Medulla oblongata (tissue), 1 donor: Measurements from ENCODE around the gene MYO15B.

ENCODE experiments used
- DNase-seq: peaks from one replicate; pipeline ENCODE4 v3.0.0-alpha.2; 2015; ENCODE audit errors: extremely low spot score

The MYO15B gene

DNA sequence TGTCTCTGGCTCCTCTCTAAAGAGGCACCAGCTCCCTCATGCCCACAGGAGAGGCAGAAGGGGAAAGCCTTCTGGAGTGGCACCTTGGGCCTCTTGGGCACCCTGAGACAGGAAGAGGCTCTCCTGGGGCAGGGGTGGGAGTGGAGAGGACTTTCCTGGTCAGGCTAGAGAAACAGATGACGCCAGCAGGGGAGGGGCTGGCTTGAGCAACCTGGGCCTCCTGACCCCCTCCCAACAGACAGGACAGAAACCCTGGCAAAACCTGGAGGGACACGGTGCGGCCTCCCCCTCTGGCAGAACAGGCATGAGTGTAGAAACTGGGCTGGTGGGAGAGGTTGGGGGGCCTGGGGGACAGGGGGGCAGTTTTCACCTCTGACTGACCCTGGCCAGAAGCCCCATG lies 51.7 kb downstream of the MYO15B start:
- no peak for DNase-seq

- no peak for DNase-seq
Measured at GRCh38 chr17:75639771-75640555, 52.4 kb downstream of the MYO15B start.

GRCh38 chr17:75640556-75641119 lies 53.0 kb downstream of the MYO15B start:
- no peak for DNase-seq

DNA sequence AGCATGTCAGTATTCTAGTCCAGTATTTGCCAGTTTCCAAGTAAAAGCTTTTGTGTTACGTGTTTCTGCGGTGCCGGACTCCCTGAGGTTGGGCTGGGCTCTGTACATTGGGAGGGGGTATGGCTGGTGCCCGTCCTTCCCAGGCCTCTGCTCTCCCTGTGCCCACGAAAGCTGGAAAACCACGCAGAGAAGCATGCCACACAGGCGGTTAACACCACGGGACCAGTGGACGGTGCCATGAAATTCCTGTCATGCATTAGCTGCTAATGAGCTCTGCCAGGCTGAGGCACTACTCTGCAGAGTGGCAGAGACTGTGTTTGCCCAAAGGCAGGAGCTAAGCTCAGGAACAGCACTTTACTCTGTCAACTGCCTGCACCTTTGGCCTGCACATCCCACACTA lies 53.7 kb downstream of the MYO15B start:
- DNase-seq = peak; percentile 65

DNA sequence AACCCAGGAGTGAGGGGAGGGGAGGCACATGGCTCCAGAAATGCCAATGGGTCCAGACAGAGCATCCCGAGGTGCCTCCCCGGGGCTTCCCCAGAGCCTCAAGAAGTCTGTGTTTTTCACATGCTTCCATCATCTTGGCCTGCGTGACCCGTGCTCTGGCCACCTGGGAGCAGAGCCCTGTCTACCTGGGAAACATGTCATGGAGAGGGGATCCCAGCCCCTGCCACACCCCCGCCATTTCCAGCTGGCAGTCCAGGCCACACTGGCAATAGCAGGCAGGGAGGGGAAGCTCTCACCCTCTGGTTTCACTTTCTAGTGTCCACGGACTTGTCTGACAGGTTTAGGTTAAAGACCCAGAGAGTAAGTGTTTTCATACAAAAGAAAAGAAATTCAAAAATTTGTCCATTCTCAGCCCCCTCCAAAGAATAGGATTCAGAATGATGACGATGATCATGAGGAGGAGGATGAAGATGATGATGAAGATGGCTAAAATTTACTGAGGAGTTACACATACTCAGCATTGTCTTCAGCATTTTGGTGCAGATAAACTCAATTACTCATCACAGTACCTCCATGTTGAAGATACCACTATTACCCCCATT lies 54.7 kb downstream of the MYO15B start:
- no peak for DNase-seq

DNA sequence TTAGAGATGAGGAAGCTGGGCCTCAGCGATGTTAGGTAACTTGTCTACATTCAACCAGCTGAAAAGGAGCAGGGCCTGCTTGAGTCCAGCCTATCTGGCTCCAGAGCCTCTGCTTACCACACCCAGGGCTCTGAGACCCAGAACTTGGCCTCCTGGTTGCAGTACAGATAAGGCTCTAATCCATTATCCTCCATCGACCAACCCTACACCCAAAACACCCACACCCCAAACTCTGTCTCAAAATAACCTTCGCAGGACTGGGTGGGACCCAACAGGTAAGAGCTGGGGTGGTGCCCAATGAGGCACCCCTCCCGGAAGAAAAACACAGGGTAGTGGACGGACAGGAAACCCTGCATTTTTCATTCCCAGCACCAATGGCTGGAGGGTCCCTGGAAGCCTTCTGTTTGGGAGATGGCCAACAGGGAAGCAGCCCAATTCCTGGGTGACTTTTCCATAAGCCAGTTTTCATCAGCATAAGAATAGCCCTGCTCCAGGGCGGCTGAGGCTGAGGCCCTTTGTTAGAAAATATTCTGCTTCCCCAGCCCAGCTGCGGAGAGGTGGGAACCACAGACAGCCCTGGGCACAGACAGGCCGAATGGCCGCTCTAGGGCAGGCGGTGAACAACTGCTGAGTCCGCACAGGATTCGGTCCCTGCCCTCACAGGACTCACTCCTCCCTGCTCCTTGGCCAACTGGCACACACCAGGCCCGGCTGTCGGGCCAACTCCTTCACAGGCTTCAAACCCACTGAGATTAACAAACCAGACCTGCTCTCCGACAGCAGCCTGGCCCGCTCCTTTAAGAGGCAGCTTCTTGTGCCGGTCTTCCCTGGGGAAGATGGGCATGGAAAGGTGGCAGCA lies 55.4 kb downstream of the MYO15B start:
- DNase-seq = no peak

GRCh38 chr17:75643643-75644017 lies 56.0 kb downstream of the MYO15B start:
- no peak for DNase-seq

GRCh38 chr17:75645501-75645888 lies 57.9 kb downstream of the MYO15B start:
- DNase-seq = no peak

DNA sequence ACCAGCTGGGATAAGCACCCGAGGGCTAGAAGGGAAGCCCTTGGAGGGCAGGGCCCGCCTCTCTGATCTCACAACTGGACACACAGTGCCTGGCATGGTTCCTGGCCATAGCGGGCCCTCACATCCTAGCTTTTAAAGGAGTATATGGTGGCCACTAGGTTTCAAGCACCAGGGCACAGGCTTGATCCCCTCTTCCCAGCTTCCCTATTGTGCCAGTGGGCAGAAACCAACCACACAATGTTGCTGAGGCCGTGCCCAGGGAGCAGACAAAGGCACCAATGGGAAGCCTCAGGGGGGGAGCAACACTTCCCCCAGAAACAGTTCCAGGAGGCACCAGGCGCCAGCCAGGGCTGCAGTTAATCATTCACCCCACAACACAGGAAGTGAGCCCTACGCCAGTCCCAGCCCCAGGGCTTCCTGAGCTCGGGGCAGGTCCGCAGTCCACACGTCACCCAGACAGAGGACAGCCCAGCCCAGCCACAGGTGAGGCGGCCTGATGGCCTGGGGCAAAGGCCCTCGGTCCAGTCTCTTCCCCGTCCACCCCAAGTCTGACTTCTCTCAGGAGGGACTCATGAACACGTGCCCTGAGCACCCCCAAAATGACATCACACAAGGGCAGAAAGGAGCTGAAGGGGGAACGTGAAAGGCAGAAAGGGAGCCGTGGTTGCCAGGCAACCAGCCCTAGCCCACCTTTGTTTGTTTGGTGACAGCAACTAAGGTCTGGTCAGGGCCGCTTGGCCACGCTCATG lies 58.5 kb downstream of the MYO15B start:
- DNase-seq = peak; percentile 94

GRCh38 chr17:75646638-75646992 lies 59.0 kb downstream of the MYO15B start:
- no peak for DNase-seq

DNA sequence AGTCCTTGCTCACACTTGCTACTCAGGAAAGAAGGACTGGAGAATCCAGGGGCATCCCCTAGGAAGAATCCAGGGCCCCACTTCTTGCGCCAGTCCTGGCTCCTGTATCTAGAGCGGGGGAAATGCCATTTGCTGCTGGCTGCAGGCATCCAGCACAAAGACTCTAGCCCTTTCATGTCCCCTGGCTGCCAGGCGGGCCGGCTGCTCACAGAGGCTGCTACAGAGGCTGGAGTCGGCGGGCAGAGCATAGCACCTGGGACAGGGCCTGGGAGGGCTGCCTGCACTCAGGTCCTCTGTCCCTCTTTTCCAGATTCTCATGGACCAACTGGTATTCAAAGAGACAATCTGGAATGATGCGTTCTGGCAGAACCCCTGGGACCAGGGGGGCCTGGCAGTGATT lies 59.5 kb downstream of the MYO15B start:
- DNase-seq = peak; percentile 57

DNA sequence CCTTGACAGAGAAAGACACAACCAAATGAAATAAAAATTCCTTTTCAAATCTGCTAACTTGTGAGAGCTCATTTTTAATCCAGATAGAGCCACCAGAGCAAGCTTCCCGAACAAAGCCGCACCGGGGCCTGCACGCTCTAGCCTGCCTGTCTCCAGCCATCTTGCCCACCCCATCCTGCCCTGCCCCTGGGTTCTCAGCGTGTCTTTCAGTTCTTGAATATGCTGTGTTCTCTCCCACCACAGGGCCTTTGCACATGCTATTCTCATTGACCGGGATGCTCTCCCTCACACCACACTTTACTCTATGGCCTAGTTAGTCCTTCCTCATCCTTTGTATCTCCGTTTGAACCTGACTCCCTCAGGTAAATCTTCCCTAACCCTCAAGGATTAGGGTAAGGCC lies 60.3 kb downstream of the MYO15B start:
- no peak for DNase-seq

- no peak for DNase-seq
Measured at GRCh38 chr17:75649687-75650086, 62.1 kb downstream of the MYO15B start.

DNA sequence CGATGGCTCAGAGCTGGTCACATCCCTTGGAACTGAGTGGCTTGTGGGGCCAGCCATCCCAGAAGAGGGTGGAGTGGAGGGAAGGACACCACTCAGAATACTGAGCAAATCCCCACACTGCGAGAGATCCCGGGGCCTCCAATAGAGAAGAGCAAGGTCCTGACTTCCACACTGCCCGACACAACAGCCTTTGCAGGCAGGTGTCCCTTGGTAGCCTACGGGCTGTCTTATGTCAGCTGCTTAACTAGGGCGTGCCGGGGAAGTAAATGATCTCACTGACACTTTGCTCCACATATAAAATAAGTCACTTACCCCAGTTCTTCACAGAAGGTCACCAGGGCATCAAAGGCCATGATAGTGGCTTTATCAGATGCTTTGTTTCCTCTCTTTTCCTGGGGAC lies 63.3 kb downstream of the MYO15B start:
- no peak for DNase-seq

DNA sequence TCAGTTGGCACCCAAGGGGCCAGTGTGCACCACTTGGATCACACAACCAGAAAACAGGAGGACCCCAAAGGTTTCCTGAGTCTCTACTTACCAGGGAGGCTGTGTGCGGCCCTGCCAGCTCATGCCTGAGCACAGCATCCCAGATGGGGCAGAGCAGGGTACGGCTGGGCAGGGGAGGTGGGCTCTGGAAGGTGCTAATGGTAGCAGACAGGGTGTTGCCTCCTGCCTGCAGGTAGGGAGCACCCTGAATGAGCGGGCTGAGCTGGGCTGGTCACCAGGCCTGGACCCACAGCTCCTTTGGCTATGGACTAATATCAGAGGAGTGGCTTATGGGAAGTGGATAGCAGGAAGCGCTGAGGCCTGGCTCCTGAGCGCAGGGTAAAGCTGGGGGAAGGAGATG lies 64.7 kb downstream of the MYO15B start:
- DNase-seq = no peak

DNA sequence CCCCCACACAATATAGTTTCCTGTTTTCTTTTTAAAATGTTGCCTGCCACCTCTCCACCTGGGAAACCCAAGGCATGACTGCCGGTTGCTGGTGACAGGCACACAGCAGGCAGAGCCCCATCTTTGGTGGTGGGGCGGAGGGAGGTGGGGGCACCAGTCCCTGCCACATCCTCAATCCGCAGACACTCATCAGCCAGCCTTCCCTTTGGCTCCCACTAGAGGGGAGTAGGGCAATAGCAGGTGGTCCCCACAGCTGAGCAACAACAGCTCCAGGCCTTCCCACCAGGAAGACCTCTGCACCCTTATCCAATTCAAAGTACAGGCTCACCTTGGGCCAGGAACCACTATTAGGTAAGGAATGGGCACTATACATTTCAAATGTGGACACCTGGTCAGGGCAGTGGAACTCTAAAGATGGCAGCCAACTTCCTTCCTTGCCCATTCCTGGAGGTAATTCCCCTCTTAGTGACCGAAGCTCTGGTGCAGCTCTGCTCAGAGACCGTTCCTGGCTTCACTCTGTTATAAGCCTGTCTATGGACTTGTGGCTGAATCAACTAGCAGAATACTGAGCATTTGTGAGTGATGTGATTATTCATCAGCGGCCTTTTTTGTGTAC lies 65.4 kb downstream of the MYO15B start:
- DNase-seq = peak; percentile 66

- peak; percentile 87 for DNase-seq
Measured at GRCh38 chr17:75654176-75654575, 66.6 kb downstream of the MYO15B start.

DNA sequence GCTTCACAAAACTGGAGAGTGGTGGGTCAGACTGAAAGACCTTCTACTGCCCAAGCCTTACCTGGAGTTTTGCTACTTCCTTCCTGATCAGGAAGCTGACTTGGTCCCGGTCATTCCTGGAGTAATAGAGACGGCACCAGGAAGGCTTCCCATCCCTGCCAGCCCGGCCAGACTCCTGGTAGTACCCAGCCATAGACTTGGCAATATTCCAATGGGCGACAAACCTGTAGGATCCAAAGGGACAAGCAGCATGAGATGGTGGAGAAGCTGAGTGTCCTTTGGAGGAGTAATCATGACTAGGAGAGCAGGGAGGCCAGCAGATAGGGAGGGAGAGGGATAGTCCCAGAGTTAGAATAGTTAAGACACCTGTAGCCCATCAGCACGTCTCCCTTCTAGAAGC lies 70.6 kb downstream of the MYO15B start:
- no peak for DNase-seq

DNA sequence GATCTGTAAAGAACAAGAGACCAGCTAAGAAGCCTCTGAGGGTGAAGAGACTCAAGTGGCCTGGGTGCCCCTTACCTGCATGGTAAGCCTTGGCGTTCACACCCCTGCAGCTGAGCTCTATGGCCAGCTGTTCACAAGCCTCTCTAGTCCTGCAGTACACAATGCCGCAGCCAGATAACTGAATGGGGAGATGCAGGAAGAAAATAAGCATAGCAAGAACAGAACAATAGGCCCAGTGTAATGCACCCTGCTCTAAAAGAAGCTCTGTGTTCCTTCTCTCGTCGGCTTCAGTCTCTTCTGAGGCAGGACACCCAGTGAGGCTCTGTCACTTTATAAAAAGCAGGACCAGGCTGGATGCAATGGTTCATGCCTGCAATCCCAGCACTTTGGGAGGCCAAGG lies 73.9 kb downstream of the MYO15B start:
- DNase-seq = peak; percentile 94

GRCh38 chr17:75662511-75662910 lies 74.9 kb downstream of the MYO15B start:
- no peak for DNase-seq

GRCh38 chr17:75664099-75664549 lies 76.5 kb downstream of the MYO15B start:
- DNase-seq = no peak
